Sigmoid colon (tissue), 7 donors: ENCODE measurements around the gene PLK1. TPM values are rescaled to one million over a fixed set of nuclear protein-coding genes. Genes with fewer than 3 reads are reported as not detected.

Source experiments
- DNase-seq: peaks from one replicate; pipeline ENCODE4 v3.0.0-alpha.2; 2019
- H3K27ac ChIP-seq, 4 donors: fragments of 200-600 bp; sonication (generic); one replicate each; pipeline ENCODE4 v1.5.1; 2016 to 2019; ENCODE audit warnings: mild to moderate bottlenecking in 1 of 4
- H3K27me3 ChIP-seq, 3 donors: fragments of 200-600 bp; sonication (generic); one replicate each; pipeline ENCODE4 v1.5.1; 2019; ENCODE audit warnings: mild to moderate bottlenecking in 1 of 3
- H3K36me3 ChIP-seq, 4 donors: fragments of 200-600 bp; sonication (generic); one replicate each; pipeline ENCODE4 v1.5.1; 2016 to 2019
- H3K4me1 ChIP-seq, 4 donors: fragments of 200-600 bp; sonication (generic); one replicate each; pipeline ENCODE4 v1.5.1; 2017 to 2019
- H3K4me3 ChIP-seq, 4 donors: fragments of 200-600 bp; sonication (generic); one replicate each; pipeline ENCODE4 v1.5.1; 2017 to 2019; ENCODE audit warnings: mild to moderate bottlenecking in 2 of 4, moderate library complexity in 1 of 4
- H3K9me3 ChIP-seq, 4 donors: fragments of 200-600 bp in 3 of 4; sonication (generic) in 3 of 4; one replicate each; pipeline versions ENCODE4 v1.5.1 to v1.6.1; 2013 to 2019
- CTCF ChIP-seq, 4 experiments: fragments of 450-650 bp in 3 of 4; fragments of 200-600 bp in 1 of 4; IDR thresholded peaks; one replicate each; pipeline ENCODE4 v1.5.1; 2016 to 2019; ENCODE audit warnings: antibody characterized with exemption in 4 of 4, mild to moderate bottlenecking in 3 of 4, moderate library complexity in 2 of 4
- EP300 ChIP-seq, 4 donors: sonication (generic); formaldehyde crosslinking; IDR thresholded peaks; one replicate each; pipeline ENCODE4 v1.6.1; 2017; ENCODE audit warnings: antibody characterized with exemption in 4 of 4
- POLR2A ChIP-seq, 2 donors: fragments of 450-650 bp; IDR thresholded peaks; one replicate each; pipeline ENCODE4 v1.6.1; 2016; ENCODE audit warnings: antibody characterized with exemption in 2 of 2, mild to moderate bottlenecking in 2 of 2, moderate library complexity in 2 of 2
- POLR2AphosphoS5 ChIP-seq, 4 donors: sonication (generic); formaldehyde crosslinking; IDR thresholded peaks; one replicate each; pipeline ENCODE4 v1.6.1; 2017; ENCODE audit warnings: antibody characterized with exemption in 4 of 4
- WGBS, 2 donors: extraction: QIAGEN DNeasy Blood & Tissue Kit; methylation state at CpG; one replicate each; pipeline ENCODE4 v1.1.7; 2013; 5-methylcytosine and 5-hydroxymethylcytosine counted together
- intact Hi-C: fragments of 100-400 bp; cut with DNase I; formaldehyde crosslinking; loops from one replicate; pipeline ENCODE4 v1.15.1; 2023
- polyA plus RNA-seq, 3 donors: library from polyadenylated mRNA; stranded (reverse); fragments of 200-250 nt; gene quantifications; one replicate each; pipeline ENCODE4 v1.2.3, GENCODE V29; 2013
- total RNA-seq, 4 donors: library from RNA; depleted of rRNA; stranded (reverse); fragments of >200 nt; gene quantifications; one replicate each; pipeline ENCODE4 v1.1.0, GENCODE V29; 2016
- donor health status: healthy with polysubstance abuse.
- donor health status: Bipolar disorder and iron deficiency.
- donor health status: healthy.

Gene PLK1
- total and polyA plus RNA-seq, 7 donors, result 0.82 to 37.0 (median 4.2) TPM

GRCh38 chr16:23700093-23700492, 21.4 kb downstream of the PLK1 start:
- H3K4me1 ChIP-seq, result peaks cover 0 to 2% (median under 1%) of the 10 kb centered on the region in 4 donors
- 93 to 94% methylated on average over 2 of the region's 2 CpGs for WGBS, 2 donors
- H3K27ac ChIP-seq, result no peak overlapping the region
- no peak for TF ChIP-seq CTCF (IDR thresholded peaks at IDR 0.05)
- TF ChIP-seq POLR2AphosphoS5 (IDR thresholded peaks at IDR 0.05), result no peak
- TF ChIP-seq EP300 (IDR thresholded peaks at IDR 0.05), result no peak
- TF ChIP-seq POLR2A (IDR thresholded peaks at IDR 0.05), result no peak
- intact Hi-C loops, result no loop called here
- peaks cover 0 to 2% (median 0%) of the 10 kb centered on the region in 4 donors for H3K9me3 ChIP-seq
- no peak for DNase-seq
- H3K4me3 ChIP-seq, result no peak overlapping the region
- H3K36me3 ChIP-seq, result no peaks in the 10 kb centered on the region
- H3K27me3 ChIP-seq, result no peaks in the 10 kb centered on the region

DNA sequence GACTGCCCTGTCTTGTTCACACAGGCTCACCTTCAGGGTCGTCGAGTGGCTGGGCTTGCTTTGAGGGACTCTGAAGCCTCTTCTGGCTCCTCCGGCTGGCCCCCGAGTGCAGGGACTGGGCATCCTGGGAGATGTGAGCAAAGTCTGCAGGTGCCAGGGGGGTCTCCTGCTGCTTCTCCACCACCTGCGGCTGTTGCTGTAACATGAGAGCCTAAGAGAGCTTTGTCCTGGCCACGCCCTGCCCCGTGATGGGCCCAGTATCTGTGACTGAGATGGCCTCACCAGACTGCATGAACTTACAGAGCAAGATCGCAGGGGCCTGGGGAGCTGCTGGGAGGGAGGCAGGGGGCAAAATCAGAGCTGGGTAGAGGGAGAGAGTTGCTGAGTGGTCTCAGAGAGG, 21.8 kb downstream of the PLK1 start:
- WGBS, 2 donors, result 40 to 57% methylated on average over 8 of the region's 8 CpGs
- no peak for TF ChIP-seq CTCF (IDR thresholded peaks at IDR 0.05)
- no peak for TF ChIP-seq POLR2AphosphoS5 (IDR thresholded peaks at IDR 0.05)
- no peak for TF ChIP-seq EP300 (IDR thresholded peaks at IDR 0.05)
- no peak for TF ChIP-seq POLR2A (IDR thresholded peaks at IDR 0.05)
- Histone ChIP-seq H3K36me3 (no peaks in the 10 kb centered on the region), H3K4me3 (no peak overlapping the region), H3K27me3 (no peaks in the 10 kb centered on the region), H3K4me1 (no peaks in the 10 kb centered on the region), H3K27ac (no peak overlapping the region), H3K9me3 (peaks cover 0 to 2% (median 0%) of the 10 kb centered on the region in 4 donors)
- no peak for DNase-seq
- intact Hi-C loops, result no loop called here

GRCh38 chr16:23701045-23701444, 22.4 kb downstream of the PLK1 start:
- Histone ChIP-seq H3K9me3 (peaks cover 0 to 2% (median 0%) of the 10 kb centered on the region in 4 donors), H3K36me3 (no peaks in the 10 kb centered on the region), H3K27ac (no peak overlapping the region), H3K27me3 (no peaks in the 10 kb centered on the region), H3K4me1 (no peaks in the 10 kb centered on the region), H3K4me3 (no peak overlapping the region)
- no peak for TF ChIP-seq EP300 (IDR thresholded peaks at IDR 0.05)
- TF ChIP-seq POLR2A (IDR thresholded peaks at IDR 0.05), result no peak
- TF ChIP-seq POLR2AphosphoS5 (IDR thresholded peaks at IDR 0.05), result no peak
- TF ChIP-seq CTCF (IDR thresholded peaks at IDR 0.05), result no peak
- WGBS, 2 donors, result 81 to 83% methylated on average over 8 of the region's 8 CpGs
- no peak for DNase-seq
- intact Hi-C loops, result no loop called here

DNA sequence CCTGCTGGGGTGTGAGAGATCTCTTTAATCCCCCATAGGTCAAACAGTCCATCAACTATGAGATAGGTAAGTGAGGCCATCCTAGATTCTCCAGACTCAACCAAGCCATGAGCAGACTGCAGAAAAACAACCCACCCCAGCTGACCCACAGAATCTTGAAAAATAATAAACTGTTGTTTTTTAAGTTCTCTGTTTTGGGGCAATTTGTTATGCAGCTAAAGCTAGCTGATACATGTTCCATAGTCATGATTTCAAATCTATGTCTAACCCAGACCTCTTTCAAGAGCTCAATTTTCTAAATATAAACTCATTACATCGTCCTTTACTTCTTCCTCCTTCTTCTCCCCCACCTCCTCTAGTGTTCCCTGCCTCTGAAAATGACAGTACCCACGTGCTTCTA, 24.3 kb downstream of the PLK1 start:
- TF ChIP-seq POLR2A (IDR thresholded peaks at IDR 0.05) (no peak), EP300 (IDR thresholded peaks at IDR 0.05) (no peak), CTCF (IDR thresholded peaks at IDR 0.05) (no peak)
- Histone ChIP-seq H3K27ac (no peak overlapping the region), H3K9me3 (peaks cover 0 to 2% (median 0%) of the 10 kb centered on the region in 4 donors), H3K4me1 (no peaks in the 10 kb centered on the region), H3K36me3 (no peaks in the 10 kb centered on the region), H3K27me3 (no peaks in the 10 kb centered on the region), H3K4me3 (no peak overlapping the region)
- WGBS, 2 donors, result 71 to 90% methylated on average over 2 of the region's 2 CpGs
- DNase-seq, result no peak
- intact Hi-C loops, result no loop called here
